HEK293 (cell line): ENCODE results near the gene ARFRP1.

Source experiments
- ATF2 ChIP-seq: fragments of 450-650 bp; formaldehyde crosslinking; IDR thresholded peaks from 2 replicates; pipeline ENCODE4 v1.5.1; 2016; ENCODE audit warnings: missing biosample characterization, missing genetic modification characterization, low read depth
- ZBTB49 ChIP-seq: fragments of 450-650 bp; formaldehyde crosslinking; IDR thresholded peaks from 2 replicates; pipeline ENCODE4 v1.5.1; 2016; ENCODE audit warnings: missing biosample characterization, missing genetic modification characterization, low read depth

- TF ChIP-seq ATF2 (no peak), ZBTB49 (tag by site-specific recombination) (no peak)
Observed at GRCh38 chr20:63739130-63740069, 31.6 kb upstream of the ARFRP1 start, which contains the start of gene SLC2A4RG.
